ENCODE measurements around the gene EARS2.

EARS2 gene

GRCh38 chr16:23519282-23519681, 37.9 kb downstream of the EARS2 start:
- no peak for DNase-seq
- Histone ChIP-seq H3K9me3 (no peaks in the 10 kb centered on the region), H3K4me3 (no peak overlapping the region), H3K27ac (no peak overlapping the region), H3K4me1 (no peaks in the 10 kb centered on the region), H3K27me3 (no peaks in the 10 kb centered on the region), H3K36me3 (peaks cover 17 to 51% (median 19%) of the 10 kb centered on the region in 3 donors)
- TF ChIP-seq, protein P1, sequence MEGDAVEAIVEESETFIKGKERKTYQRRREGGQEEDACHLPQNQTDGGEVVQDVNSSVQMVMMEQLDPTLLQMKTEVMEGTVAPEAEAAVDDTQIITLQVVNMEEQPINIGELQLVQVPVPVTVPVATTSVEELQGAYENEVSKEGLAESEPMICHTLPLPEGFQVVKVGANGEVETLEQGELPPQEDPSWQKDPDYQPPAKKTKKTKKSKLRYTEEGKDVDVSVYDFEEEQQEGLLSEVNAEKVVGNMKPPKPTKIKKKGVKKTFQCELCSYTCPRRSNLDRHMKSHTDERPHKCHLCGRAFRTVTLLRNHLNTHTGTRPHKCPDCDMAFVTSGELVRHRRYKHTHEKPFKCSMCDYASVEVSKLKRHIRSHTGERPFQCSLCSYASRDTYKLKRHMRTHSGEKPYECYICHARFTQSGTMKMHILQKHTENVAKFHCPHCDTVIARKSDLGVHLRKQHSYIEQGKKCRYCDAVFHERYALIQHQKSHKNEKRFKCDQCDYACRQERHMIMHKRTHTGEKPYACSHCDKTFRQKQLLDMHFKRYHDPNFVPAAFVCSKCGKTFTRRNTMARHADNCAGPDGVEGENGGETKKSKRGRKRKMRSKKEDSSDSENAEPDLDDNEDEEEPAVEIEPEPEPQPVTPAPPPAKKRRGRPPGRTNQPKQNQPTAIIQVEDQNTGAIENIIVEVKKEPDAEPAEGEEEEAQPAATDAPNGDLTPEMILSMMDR (IDR thresholded peaks at IDR 0.05) = no peak
- intact Hi-C loops (cut with DNase I; ENCODE audit: low total_unique reads) = no loop called here

- Histone ChIP-seq H3K4me3 (no peak overlapping the region), H3K36me3 (peaks cover 9 to 42% (median 14%) of the 10 kb centered on the region in 3 donors), H3K4me1 (no peaks in the 10 kb centered on the region), H3K9me3 (no peaks in the 10 kb centered on the region), H3K27me3 (no peaks in the 10 kb centered on the region), H3K27ac (no peak overlapping the region)
- TF ChIP-seq, protein P1 (IDR thresholded peaks at IDR 0.05) = no peak
- intact Hi-C loops (cut with DNase I; ENCODE audit: low total_unique reads) = no loop called here
- DNase-seq = no peak
Observed at GRCh38 chr16:23518435-23518891, 38.7 kb downstream of the EARS2 start.

DNA sequence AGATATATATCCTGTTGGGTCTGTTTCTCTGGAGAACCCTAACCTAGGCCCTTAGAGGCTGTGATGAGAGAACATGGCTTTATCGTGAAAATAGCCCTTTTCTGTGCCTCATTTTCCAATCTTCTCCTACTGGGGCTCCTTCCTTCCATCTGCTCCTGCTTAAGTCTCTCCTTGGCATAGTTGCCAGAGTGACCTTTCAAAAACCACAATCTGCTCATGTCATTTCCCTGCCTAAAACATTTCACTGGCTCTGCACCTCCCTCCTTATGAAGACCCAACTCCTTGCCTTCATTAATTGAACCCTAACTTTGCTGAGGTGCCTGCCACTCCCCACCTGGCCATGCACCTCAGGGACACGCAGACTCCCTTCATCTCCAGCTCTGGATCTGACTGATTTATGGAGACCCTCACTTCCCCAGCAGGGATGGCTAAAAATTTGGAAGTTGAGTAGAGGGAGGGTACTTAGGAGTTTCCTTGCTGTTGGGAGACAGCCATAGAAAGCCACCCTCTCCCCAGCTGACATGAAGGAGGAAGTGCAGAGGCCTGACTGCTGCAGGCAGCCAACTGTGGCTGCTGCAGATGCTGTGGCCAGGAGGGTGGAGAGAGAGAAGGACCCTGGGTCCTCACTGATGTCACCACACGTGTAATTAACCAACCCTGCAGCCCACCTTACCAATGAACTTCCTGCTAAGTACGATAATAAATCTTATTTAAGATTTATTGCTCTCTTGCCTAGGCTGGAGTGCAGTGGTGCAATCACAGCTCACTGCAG, 40.6 kb downstream of the EARS2 start:
- intact Hi-C loops (cut with DNase I; ENCODE audit: low total_unique reads) = no loop called here
- no peak overlapping the region for H3K27ac ChIP-seq
- H3K4me1 ChIP-seq = no peaks in the 10 kb centered on the region
- DNase-seq = no peak
- no peaks in the 10 kb centered on the region for H3K9me3 ChIP-seq
- H3K4me3 ChIP-seq = no peak overlapping the region
- H3K36me3 ChIP-seq = peaks cover 0 to 23% (median 6%) of the 10 kb centered on the region in 3 donors
- TF ChIP-seq, protein P1 (IDR thresholded peaks at IDR 0.05) = no peak
- no peaks in the 10 kb centered on the region for H3K27me3 ChIP-seq

GRCh38 chr16:23515881-23516280, 41.3 kb downstream of the EARS2 start:
- Histone ChIP-seq H3K4me1 (no peaks in the 10 kb centered on the region), H3K27ac (no peak overlapping the region), H3K36me3 (peaks cover 0 to 19% (median 4%) of the 10 kb centered on the region in 3 donors), H3K27me3 (no peaks in the 10 kb centered on the region), H3K4me3 (no peak overlapping the region), H3K9me3 (no peaks in the 10 kb centered on the region)
- DNase-seq = no peak
- intact Hi-C loops (cut with DNase I; ENCODE audit: low total_unique reads) = no loop called here
- TF ChIP-seq, protein P1 (IDR thresholded peaks at IDR 0.05) = no peak

GRCh38 chr16:23514381-23515152, 42.6 kb downstream of the EARS2 start:
- Histone ChIP-seq H3K4me1 (no peaks in the 10 kb centered on the region), H3K4me3 (no peak overlapping the region), H3K27me3 (no peaks in the 10 kb centered on the region), H3K36me3 (peaks cover 0 to 16% (median 0%) of the 10 kb centered on the region in 3 donors), H3K27ac (no peak overlapping the region), H3K9me3 (no peaks in the 10 kb centered on the region)
- intact Hi-C loops (cut with DNase I; ENCODE audit: low total_unique reads) = loop anchor here (5.0 kb wide), 1 partner anchor 43 kb away; the partner anchor contains the start of genes EARS2 and UBFD1
- TF ChIP-seq, protein P1 (IDR thresholded peaks at IDR 0.05) = no peak
- DNase-seq = peak in 1 of 2 donors; percentile 11
